ENCODE results near the gene ESRRB.

ESRRB gene

DNA sequence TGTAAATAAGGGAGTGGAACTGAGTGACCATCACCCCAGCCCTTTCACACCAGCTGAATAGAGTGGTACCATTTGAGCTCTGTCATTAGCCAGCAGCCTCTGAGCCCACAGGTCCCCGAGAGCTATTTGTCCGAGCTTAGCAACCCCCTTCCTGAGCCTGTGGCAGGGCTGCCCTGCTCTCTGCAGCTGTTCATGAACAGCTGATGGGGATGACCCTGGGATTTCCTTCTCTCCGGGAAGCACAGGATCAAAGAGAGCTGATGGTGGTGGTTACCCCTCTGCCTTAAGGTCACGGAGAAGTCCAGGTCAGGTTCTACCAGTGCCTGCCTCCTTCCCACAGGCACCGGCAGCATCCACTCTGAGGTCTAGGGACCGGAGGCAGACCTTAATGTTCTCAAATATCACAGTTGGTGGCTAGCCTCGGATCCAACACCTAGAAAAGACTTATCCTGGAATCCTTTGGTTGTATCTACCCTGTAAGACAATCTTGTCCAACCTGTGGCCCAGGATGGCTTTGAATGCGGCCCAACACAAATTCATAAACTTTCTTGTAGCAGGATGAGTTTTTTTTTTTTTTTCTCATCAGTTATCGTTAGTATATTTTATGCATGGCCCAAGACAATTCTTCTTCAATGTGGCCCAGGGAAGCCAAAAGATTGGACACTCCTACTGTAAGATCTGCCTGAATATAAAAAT is 81.1 kb downstream of the ESRRB start:
- DNase-seq: no peak

DNA sequence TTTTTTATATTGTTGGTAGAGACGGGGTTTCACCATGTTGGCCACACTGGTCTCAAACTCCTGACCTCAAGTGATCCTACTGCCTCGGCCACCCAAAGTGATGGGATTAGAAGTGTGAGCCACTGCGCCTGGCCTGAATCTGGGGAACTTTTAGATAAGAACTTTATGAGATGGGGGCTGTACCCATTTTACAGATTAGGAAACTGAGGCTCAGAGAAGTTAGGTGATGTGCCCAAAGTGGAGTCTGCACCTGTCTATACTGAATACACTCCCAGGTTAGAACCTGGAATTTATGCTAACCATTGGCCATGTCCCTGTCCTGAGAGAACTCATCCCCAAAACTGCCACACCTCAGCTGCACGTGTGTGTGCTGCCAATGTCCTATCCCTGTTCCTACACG is 81.9 kb downstream of the ESRRB start:
- no peak for DNase-seq

DNA sequence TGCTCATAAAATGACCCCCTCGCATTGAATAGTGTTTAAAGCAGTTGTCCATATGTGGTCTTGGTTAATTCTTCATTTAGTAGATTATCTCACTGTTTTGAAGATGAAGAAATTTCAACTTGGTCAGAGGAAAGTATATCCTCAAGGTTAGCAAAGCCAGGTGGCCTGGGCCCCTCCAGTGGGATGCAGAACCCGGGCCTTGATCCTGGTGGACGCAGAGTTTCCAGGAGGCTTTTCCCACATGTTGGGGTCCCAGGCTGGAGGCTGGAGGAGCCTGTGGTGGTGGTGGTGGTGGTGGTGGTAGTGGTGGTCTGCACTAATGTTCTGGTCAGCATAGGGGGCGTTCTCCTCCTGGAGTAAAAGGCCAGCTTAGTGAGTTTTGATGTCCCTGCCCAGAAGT is 85.9 kb downstream of the ESRRB start:
- DNase-seq: no peak

DNA sequence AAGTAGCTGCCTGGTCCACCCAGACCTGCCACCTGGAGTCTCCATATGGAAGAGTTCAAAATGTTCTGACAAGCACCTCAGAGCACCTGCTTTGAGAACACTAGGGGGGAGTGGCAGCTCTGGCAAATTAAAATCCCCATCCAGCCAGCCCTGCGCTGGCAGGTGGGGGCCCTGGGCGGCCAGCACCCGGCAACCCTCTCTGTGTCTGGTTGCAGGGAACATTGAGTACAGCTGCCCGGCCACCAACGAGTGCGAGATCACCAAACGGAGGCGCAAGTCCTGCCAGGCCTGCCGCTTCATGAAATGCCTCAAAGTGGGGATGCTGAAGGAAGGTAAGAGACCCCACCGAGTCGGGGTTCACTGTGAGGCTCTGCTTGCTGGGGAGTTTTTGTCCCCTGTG is 86.4 kb downstream of the ESRRB start:
- DNase-seq: no peak

DNA sequence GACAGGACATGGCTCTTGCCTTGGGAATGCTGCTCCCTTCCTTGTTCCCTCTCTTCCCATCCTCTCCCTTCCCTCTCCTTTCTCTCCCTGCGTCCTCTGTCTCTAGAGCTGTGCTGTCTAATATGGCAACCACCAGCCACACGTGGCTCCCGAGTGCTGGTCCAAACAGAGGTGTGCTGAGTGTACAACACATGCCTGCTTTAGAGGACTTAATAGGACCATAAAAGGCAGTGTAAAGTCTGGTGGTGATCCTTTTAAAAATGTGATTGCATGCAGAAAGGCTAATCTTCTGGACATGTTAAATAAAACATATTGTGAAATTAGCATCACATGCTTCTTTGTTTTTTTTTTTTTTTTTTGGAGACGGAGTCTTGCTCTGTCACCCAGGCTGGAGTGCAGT is 87.2 kb downstream of the ESRRB start:
- DNase-seq: no peak

DNA sequence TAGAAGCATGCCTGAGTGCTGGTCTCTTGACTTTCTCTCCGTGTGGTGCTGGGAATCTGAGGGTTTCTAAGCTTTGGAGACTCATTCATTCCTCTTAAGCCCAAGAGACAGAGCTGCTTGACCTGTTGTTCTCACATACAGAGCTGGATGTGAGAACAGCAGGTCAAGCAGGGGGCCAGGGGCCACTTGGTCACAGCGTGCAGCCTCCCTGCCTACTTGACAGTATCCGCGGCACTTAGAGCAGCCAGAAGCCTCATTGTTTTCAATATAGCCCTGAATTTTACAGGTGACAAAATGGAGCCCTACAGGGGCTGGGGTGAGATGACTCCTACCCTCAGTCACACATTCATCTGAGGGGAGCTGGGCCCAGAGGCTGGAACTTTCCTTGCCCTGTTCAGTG is 88.9 kb downstream of the ESRRB start:
- no peak for DNase-seq

DNA sequence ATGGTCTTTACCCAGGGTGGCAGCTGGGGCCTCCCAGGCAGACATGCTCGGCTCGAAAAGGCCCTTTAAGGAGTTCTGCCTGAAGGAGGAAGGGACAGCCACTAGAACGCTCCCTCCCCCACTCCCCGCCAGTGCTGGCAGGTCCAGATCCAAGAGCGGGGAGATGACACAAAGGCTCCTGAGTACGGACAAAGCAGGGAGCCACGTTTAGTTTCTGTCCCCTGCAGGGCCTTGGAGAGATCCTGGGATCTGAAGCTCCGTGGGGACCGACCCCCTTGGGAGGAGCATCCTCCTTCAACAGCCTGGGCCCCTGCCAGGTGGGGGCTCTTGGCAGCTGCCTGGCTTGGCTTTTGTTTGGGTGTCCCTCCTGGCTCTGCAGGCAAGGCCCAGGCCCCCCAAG is 89.7 kb downstream of the ESRRB start:
- DNase-seq: no peak

DNA sequence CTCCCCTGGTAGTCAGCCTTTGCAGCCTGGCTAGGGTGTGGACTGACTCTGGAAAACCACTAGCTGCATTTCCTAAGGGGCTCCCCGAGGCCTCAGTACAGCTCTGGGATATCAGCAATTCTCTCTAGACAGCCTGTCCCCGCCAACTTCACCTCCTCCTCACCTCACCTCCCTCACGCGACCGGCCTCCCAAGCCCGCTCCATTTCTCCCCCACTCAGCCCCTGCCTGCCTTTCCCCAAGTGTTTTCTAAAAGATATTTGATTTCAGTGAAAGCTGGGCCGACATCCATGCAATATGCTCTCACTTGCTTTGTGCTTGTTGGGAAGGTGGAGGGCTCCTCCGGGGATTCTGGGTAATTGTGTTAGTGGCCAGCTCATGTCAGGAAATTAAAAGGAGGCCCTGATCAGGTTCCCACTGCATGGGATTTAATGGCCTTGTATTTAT is 91.8 kb downstream of the ESRRB start:
- no peak for DNase-seq

DNA sequence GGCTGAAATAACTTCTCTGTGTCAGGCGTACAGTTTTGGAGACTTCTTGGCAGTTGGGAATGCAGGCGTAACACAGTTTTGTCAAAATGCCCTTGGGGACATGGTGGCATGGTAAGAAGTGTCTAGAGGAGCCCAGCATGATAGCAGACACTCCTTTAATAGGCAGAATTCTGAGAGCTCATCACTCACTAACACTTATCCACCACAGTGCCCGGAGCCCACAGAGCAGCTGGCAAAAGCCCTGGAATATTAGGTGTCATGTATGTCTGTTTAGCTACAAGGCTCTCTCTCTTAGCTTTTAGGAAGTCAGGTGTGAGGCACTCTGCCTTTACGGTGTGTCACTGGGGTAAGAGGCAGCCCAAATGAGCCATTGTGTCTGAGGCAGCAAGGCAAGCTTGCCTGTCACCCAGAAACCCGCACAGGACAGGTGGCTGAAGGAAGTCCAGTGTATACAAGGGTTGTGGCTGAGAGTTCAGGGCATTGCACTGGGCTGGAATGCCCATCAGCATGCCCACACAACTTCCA is 96.3 kb downstream of the ESRRB start:
- no peak for DNase-seq

DNA sequence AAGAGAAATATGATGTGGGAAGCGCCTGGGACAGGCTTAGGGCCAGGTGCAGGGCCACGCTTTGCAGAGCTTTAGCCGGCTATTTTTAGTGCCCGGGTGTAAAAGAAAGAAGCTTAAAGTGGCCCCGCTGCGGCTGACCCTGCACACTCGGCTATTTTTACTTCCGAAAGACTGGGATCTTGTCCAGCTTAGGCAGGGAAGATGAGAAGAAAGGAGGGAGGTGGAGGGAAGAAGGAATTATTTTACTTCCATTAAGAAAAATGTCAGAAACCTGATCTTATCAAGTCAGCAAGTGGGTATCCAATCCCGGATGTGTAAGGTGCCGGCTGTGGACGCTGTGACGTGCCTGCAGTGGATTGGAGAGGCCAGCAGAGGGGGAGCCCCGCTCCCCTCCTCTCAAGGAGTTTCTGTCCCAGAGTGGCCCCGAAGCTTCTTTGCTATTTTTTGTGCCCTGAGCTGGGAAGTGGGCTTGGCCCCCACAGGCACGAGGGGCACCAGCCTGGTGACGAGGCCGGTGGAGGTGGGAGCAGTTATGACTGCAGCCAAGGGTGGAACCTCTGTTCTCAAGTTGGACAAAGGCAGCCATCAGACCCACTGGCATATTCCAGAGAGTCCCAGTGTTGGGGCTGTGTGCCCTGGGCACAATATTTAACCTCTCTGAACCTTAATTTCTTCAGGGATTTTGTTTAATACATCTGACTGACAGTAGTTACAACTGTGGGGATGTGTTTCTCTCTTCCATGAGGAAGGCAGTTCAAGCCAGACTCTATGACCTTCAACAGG is 97.7 kb downstream of the ESRRB start:
- DNase-seq: no peak

DNA sequence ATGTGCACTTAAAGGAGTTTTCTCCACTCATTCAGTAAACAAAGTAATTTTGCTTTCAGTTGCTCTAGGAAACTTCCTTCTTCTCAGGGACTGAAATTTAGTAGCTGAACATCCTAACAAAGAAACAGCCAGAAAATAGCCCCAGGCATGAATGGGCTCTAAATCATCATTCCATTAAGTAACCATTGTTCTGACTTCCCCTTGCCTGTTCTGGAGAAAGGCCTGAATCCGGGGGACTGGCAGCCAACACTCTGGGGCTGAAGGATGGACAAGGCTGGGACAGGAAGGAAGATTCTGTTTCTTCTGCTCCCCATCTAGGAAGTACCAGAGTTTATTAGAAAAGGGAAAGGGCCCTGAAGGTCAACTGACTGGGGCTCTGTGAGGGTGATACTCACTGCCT is 104.5 kb downstream of the ESRRB start:
- DNase-seq: no peak

DNA sequence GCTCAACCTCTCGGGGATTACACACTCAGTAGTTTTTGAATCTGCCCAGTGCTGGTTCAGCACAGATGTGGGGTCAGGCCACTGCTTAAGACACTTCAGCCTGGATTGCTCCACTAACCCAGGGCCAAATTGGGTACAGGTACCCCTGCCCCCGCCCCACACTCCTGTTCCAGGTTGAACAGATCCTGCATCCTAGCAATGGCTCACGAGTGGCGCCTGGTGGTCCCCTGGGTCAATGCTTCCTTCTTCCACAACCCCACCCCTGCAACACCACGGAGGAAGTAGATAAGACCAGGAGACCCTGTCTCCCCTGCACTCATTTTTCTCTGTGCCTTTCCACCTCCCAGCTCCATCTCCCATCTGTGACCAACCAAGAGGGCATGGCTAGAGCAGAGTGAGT is 108.4 kb downstream of the ESRRB start:
- DNase-seq: no peak

DNA sequence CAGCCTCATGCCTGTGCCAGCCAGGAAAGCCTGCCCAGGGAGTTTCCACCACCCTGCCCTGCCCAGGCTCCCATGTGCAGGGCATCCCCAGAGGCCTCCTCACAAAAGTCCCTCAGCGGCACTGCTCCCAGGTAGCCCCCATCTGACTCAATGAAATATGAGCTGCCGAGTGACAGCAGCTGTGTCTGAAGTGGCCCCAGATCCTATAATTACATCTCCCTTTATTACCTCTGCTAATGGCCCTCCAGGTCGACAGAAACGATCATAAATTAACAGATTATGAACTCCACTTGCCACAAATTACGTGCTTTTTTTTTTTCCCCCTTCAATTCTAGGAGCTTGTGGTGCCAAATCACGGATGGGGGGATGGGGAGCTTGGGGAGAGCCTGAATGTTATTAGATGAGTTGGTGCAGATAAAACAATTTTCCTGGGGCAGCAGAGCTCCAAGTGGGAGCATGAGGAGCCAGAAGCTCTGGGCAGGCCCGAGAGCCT is 110.4 kb downstream of the ESRRB start:
- no peak for DNase-seq

DNA sequence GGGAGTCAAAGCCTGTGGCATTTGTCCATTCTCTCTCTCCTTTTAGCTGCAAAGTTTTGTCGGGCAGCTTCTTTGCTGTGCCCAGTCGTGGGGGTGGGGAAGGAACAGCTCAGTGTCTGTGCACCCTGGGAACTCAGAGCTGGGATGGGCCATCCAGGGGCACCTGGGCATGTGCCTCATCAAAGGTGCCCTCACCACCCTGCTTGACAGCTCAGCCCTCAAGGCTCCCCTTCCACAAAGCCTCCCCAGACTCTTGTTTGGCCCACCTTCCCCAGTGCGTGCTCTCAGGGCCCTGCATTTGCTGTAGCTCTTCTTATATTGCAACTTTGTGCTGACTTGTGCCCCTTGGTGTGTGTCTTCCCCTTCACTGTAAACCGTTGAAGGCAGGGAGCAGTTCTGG is 112.6 kb downstream of the ESRRB start:
- DNase-seq: no peak

DNA sequence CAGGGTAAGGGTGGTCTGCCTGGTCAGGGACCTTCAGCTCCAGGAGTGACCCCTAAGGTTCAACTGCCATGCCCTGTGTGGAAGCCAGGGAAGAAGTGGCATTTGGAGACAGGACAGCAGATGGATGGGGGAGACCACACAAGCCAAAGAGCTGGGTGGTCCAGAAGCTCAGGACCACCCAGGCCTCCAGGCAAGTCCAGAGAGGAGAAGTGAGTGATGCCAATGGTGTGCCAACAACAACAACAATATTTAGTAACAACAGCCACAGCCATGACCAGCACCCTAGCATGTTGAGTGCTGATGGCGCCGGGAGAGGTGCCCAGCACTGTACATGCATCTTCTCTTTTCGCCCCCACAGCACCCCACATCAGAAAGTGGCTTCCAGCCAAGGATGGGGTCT is 113.7 kb downstream of the ESRRB start:
- no peak for DNase-seq

DNA sequence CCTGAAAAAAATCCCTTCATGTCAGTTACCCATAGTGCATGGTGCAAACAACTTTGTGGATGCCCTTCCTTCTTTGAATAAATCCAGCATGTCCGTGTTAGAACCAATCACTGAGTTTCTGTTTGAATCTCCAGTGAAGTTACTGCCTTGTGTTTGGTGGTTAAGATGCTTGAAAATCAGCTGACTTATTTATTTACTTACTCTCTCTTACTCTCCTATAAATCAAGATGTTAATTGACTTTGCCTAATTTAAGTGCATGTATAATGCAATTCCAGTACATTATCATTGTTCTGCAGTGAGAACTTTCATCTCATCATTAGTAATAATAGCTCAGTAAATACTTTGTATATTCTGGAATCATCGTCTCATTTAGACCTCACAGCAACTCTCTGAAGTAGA is 114.2 kb downstream of the ESRRB start:
- no peak for DNase-seq

DNA sequence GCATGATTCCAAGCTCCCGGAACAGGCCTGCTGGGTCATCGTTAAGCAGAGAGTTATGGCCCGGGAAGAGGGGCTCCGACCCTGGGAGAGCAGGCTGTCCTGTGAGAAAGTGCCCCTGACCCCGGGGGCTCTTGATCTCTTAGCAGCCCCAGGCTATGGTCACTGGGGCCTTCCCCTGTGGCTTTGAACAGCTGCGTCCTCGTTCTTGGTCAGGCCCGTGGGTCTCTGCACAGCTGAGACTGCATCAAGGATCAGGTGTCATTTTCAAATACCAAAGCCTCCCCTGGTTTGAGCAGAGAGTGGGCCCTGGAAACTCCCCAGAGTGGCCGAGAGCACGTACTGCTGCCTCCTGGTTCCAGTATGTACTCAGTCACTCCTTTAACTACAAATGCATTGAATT is 114.8 kb downstream of the ESRRB start:
- no peak for DNase-seq

DNA sequence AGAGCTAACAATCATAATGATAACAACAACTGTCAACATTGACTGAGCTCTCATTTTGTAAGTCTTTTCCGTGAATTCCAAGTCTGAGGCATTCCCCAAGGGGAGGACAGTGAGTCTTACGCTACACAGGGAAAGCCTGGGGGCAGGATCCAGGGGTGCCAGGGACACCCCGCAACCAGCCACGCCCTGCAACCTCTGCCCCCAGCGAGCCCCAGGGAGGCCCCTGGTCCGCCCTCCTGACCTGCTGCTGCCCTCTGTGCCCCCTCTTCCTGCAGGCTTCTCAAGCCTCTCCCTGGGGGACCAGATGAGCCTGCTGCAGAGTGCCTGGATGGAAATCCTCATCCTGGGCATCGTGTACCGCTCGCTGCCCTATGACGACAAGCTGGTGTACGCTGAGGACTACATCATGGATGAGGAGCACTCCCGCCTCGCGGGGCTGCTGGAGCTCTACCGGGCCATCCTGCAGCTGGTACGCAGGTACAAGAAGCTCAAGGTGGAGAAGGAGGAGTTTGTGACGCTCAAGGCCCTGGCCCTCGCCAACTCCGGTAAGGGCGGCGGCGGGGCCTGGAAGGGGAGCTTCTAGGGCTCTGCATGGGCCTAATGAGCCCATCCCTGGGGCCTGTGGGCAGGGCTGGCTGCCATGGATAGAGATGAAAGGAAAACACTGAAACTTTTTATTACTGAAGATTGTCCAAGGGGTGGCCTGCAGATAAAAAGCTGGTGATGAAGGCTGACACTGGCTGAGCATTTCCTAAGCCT is 115.4 kb downstream of the ESRRB start:
- DNase-seq: no peak

DNA sequence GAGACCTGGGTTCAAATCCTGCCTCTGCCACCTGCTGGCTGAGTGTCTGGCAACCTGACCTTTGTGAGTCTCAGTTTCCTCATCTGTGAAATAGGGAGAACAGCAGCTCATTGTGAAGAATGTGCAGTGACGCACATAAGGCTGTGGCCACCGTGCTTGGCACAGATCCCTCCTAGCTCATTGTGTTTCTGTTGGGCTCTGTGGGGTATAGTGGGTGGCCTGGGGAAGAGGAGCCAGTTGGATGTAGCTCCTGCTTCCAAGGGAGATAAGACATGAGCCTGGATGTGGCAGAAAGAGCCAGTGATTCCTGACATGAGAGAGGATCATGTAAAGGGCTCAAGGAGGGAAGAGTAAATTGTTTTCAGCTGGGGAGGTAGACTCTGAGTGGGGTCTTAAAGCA is 120.0 kb downstream of the ESRRB start:
- no peak for DNase-seq

DNA sequence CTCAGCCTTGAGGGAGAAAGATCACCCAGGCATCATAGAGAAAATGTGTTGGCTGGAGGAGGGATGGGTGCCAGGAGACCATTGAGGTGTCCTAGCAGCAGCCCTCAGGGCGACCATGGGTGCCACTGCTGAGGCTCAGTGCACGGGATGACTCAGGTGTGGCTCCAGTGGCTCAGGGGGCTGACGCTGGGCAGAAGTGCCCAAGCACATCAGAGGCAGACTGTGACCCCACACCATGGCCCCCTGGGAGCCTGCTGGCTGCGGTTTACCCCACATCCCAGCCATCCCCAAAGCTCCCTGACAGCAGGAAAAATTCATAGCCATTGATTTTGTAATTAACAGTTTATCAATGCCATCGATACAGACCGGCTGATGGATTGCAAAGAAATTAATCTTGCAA is 120.7 kb downstream of the ESRRB start:
- no peak for DNase-seq

DNA sequence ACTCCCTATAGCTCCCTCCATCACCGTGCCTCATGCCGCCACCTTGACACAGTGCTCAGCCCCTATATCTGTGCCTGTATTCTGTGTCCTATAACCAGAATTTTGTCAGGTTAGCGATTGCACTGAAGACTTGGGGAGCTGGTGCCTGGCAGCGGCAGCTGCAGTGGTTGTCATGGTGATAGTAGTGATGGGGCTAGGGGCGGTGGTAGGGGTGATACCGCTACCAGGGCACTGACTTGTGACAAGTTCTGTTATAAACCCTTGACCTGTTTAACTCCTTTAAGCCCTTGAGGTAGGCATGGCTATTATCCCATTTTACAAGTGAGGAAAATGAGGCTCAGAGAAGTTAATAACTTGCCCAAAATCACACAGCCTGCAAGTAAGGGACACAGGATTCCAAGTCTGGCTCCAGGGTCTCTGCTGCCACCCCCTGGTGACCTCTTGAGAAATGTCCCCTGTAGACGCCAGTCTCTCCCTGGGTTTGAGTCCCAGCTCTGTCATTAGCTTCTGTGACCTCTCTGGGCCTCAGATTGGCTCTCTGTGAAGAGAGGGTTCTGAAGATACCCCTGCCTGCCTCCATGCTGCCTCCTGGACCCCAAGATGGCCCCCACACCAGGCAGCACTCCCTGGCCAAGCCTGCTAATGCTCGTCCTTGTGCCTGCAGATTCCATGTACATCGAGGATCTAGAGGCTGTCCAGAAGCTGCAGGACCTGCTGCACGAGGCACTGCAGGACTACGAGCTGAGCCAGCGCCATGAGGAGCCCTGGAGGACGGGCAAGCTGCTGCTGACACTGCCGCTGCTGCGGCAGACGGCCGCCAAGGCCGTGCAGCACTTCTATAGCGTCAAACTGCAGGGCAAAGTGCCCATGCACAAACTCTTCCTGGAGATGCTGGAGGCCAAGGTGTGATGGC is 121.9 kb downstream of the ESRRB start:
- no peak for DNase-seq

DNA sequence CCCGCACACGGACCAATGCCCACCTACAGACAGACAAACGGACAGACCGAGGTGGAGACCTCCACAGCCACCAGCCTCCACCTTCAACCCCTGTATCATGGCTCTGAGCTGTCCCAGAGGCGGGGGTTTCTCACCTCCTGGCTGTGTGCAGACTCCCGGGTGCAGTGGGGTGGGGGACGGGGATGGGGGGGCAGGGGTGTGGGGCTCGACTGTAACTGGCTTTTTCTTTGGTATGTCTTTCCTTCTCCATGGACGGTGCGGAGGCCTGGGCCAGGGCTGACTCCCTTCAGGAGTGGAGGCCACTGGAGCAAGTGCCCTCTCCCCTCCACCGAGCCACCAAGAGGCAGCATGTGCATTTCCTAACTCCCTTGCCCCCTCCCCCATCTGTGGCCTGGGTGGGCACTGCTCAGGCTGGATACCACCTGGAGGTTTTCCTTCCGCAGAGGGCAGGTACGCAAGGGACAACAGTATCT is 122.6 kb downstream of the ESRRB start:
- peak; percentile 32 for DNase-seq
